GM19025 (cell line): Measurements from ENCODE around the gene LRRC15.

Experiments
- ATAC-seq: cut with Tn5 transposase; IDR thresholded peaks from one replicate; pipeline ENCODE4 v1.9.1; 2021; ENCODE audit warnings: mild to moderate bottlenecking, low read depth, moderate library complexity; ENCODE audit not compliant: unreplicated experiment

The LRRC15 gene

DNA sequence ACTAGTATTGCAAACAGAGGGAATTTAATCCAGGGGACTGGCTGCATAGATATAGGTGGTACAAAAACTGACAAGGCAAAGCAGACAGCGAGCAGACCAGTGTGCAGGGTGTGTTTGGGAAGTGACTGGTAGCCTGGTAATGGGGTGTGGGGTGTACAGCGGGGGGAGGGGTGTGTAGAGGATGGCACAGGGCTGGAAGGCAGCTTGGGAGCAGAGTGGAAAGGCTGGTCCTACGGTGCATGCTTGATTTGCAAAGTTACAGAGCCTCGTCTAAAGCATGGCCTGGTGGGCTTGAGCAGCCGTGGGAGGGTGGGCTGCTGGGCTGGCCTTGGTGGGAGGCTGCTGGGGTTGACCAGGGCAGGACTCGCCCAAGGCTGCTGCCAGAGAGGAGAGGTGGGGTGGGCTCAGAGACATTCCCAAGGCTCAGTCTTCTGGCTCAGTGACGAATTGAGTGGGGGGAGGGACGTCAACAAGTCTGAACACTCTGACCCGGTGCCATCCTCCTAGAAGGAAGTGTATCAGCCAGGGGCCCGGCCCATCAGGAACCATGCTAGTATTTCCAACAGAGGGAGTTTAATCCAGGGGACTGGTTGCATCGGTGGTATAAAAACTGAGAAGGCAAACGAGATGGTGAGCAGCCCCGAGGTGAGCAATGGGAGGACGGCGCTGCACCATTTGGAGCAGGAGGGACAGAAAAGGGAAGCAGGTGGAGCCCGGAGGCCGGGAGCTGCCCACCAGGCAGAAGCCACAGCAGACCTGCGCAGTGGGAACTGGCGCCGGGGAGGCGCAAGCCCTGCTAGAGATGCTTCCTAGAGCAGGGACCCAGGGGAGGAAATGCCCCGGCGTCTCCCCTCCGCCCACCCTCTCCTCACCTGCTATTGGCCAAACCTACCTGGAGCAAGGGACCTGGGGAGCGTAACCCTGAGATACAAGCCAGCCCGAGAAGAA, 47.6 kb downstream of the LRRC15 start:
- ATAC-seq: no peak

DNA sequence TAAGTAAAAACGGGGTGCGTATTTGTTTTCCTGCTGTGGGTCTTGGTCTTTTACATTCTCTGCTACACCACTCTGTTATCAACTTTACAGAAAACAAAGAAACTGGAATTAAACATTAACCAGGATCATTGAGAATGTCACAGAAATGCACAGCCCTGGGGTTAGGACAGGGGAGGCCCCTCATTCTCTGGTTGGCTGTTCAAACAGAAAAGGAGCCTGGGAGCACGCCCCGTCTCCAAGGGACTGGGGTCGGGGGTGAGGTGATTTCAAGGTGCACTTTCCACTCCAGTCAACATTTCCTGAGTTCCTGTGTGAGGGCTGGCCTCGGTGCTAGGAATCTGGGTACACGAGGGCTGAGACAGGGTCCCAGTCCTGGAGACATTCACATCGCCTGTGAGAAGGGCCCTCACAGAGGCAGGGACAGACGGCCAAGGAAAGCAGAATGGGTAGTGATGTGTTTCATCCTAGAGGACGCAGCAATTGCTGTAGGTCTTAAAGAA, 48.7 kb downstream of the LRRC15 start:
- no peak for ATAC-seq

DNA sequence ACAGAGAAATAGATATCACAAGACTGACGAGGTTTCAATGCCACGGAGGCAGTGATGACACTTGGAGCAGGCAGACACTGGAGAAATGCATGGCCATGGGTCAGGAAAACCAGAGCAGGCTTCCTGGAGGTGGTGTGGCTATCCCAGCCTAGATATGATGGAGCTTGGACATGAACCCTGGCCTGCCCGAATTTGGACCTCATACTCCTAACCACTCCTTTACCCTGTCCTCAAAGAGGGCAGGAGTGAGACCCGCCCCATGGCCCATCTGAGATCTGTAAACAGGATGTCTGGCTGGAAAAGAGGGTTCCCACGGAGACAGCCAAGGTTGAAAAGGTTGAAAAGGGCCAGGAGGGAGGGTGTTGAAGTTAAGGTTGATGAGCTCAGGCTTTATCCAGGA, 49.4 kb downstream of the LRRC15 start:
- no peak for ATAC-seq

DNA sequence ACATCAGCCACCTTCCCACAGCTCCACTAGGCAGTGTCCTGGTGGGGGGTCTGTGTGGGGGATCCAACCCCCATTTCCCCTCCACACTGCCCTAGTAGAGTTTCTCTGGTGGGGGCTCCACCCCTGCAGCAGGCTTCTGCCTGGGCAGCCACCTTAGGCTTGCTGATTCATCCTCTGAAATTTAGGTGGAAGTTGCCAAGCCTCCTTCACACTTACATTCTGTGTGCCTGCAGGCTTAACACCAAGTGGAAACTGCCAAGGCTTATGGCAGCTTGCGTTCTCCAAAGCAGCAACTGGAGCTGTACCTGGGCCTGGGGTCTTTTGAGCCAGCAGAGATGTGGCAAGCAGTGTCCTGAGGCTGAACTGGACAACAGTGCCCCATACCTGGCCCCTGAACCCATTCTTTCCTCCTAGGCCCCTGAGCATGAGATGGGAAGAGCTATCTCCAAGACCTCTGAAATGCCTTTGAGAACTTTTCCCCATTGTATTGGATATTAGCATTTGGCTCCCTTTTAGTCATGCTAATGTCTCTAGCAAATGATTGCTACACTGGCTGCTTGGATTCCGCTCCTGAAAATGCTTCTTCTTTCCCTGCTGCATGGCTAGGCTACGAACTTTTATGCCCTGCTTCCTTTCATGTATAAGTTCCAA, 50.9 kb downstream of the LRRC15 start:
- ATAC-seq: no peak

DNA sequence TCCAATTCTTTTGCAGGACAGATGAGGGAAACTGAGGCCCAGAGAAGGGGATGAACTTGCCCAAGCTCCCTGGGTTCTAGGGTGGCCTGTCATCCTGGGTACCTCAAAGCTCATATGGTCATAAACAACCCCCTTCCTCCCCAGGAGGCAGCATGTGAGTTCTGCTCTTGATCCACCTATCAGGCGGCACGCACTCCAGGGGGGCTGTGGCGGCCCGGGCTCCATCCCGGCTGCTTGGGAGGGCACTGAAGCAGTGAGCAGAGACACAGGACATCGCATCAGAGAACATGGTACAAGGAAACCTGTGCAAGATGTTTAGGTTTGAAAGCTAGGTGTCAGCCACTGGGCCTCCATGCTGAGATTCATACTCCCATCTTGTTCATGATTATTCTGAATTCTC, 52.6 kb downstream of the LRRC15 start:
- ATAC-seq: no peak

DNA sequence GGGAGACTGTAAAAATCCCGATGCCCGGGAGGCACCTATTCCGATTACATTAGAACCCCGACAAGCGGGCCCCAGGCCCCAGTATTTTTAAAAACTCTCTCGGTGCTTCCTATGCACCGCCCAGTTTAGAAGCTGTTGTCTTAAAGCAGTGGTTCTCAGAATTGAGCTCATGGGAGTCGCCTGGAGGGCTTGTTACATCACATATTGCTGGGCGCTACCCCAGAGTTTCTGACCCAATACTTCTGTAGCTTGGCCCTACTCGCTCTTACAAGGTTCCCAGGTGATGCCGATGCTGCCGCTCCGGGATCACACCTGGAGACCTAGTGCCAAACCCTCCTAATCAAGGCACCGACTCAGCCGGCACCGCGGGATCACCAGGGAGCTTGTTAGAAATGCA, 53.6 kb downstream of the LRRC15 start:
- ATAC-seq: peak; percentile 22

DNA sequence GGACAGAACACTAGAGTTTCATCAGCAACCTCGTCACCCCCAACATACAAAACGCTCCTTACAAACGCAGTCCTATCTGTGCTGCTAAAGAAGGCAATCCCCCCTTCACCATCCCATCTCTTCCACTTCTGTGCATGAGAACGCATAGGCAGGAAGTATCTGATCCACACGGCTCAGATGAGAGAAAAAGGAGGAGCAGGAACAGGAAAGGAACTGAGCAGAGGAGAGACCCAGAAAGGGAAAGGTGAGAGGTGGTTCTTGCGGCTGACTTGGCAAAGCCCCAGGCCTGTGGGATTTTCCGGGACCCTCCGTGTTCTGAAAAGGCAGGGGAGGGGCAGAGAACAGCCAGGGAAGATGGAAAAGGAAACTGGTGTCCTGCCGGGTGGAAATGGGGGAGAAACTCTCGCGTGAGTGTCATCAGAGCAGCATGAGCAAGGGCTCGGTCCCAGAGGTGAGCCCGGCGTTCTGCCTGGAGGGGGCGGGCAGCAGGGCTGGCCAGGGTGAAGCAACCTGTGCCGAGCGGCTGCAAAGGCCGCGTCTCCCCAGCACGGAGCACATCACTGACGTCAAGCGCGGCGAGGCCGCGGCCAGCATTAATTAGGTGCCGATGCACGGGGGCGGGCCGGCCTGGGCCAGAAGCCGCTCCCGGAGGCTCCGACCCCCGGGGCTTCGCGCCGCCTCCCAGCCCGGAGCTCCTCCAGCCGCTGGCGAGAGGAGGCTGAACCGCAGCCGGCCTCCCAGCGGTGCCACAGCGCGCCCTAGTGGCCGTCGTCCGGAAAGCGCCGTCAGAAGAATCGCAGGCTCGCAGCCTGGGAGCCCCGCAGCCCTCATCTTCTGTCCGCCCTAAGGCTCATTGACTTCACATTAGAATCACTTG, 54.2 kb downstream of the LRRC15 start:
- peak; percentile 88 for ATAC-seq

DNA sequence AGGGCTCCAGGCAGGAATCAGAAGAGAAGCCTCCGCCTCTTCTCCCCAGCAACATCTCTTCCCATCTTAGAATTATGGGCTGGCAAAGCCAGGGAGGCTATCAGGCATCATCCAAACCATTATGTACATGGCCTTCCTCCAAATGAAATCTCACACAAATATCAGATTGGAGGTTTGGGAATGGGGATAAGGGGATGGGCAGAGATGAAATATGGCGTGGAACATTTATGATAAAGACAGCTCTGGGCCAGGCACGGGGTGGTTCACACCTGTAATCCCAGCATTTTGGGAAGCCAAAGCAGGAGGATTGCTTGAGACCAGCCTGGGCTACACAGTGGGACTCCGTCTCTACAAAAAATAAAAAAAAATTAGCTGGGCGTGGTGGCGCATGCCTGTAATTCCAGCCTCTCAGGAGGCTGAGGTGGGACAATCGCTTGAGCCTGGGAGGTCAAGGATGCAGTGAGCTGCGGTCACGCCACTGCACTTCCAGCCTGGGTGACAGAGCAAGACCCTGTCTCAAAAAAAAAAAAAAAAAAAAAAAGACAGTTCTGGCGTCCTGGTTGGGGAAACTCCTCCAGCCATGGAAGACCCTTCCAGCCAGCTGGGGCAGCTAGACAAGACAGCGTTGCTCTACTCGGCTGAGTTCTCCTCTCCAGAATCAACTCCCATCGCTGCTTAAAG, 55.0 kb downstream of the LRRC15 start:
- ATAC-seq: no peak

DNA sequence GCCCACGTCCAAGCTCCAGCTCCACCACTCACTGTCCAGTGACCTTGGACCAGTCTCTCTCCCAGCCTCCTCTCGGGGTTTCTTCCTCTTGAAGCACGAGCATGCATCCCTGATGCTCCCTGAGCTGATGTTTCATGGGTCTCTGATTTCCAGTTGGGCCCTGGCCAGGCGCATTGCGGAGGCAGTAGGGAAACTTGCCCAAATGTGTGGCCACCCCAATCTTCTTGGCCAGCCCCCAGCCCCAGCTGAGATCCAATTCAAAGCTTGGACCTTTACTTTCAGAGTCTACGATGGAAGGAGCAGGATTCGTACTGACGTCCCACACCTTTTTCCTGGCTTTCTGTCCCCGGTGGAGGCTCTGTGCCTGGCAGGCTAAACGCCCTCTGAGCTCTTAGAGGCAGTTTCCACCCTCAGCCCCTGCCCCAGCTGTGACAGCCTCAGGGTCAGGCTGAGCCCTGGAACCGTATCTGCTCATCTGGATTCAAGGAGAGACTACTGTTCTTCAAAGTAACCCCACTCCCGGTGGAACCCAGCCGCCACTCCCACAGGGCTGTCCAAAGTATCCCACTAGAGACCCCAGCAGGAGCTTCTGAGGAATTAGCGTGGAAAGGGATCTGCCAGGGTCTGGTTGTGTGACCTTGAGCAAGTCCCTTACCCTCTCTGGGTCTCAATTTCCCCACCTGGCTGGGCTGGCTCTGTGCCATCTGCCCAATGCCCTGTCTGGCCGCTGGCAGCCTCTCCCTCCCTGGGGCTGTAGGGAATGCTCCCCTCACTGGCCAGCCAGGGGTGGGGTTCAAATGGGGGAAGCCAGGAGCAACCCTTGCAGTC, 55.8 kb downstream of the LRRC15 start:
- ATAC-seq: no peak

DNA sequence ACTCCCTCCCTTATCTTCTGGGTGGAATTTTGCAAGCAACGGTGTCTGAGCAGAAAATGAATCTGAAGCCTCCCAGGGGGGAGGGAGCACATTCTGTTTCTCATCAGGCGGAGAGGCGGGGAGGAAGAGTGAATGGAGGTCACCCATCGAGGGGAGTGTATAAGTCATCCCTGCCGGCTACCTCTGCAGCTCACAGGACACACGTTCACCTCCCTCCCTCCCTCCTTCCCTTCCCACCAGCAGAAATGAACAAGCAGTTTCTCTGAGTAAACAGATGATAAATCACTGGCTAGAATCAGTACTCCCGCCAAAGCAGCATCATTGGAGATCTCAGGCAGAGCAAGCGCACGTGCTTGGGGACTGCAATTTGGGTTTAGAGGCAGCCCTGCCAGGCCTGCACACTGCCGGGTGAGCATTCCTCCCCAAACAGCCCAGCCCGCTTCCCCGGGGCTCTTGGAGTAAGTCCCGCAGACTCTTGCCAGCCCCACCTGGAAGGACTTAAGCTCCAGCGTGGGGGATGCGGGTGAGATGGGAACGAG, 56.7 kb downstream of the LRRC15 start:
- ATAC-seq: no peak

DNA sequence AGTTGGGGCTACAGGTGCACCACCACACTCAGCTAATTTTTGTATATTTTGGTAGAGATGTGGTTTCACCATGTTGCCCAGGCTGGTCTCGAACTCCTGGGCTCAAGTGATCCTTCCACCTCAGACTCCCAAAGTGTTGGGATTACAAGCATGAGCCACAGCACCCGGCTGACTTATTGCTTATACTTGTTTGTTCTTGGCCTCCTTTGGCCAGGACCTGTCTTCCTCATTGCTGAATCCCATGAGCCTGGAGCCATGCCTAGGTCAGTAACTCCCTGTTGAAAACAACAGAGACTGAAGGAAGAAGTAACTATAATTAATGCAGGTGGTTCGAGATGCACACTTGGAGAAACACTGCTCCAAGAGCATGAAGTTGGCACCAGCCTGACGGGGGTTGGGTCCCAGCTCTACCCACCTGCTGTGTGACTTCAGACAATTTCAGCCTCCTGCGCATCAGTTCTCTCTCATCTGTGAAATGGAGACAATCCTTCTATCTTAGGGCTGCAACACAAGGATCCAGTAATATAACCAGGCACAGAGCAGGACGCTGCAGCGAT, 57.3 kb downstream of the LRRC15 start:
- no peak for ATAC-seq

DNA sequence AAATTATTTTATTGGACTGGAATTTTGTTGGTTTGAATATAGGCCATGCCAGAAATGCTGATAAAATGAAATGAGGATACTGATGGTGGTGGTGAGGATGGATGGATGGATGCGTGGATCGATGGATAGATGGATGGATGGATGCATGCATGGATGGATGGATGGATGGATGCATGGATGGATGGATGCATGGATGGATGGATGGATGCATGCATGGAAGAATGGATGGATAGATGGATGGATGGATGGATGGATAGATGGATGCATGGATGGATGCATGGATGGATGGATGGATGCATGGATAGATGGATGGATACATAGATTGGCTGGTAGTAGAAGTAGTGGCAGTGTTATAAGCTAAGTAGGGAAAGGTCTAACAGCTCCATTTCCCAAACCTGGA, 58.5 kb downstream of the LRRC15 start:
- ATAC-seq: no peak

DNA sequence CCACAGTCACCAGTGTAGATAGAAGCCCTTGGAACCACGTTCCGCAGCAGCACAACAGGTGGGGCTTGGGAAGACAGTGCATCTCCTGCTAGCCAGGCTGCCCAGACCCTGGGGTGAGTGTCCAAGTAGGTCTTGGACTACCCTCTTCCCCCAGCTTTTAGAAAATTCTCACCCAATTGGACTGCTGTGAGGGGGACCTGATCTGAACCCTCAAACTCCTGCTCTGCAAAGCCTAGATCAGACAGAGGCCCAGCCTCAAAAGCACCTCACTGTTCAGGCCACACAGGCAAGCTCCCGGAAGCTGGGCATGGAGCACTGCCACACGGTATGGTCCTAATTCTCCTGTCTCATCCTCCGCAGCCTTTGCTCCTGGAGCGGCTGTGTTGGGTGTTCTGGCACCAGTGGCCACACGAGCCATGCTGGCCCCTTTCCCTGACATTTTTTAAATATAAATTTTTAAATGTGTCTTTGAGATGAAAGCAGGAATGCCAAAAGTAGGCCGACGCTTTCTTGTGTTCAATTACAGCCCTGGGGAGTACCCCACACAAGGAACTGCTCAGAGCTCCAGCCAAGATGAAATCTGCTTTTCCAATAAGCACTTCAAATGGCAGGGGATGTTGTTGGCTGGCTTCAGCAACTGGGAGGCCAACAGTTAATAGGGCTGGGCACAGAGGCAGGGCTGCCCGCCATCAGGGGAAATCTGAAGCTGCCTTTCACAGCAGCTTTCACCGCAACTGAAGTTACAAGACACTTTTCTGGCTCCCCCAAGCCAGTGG, 59.3 kb downstream of the LRRC15 start:
- ATAC-seq: no peak

DNA sequence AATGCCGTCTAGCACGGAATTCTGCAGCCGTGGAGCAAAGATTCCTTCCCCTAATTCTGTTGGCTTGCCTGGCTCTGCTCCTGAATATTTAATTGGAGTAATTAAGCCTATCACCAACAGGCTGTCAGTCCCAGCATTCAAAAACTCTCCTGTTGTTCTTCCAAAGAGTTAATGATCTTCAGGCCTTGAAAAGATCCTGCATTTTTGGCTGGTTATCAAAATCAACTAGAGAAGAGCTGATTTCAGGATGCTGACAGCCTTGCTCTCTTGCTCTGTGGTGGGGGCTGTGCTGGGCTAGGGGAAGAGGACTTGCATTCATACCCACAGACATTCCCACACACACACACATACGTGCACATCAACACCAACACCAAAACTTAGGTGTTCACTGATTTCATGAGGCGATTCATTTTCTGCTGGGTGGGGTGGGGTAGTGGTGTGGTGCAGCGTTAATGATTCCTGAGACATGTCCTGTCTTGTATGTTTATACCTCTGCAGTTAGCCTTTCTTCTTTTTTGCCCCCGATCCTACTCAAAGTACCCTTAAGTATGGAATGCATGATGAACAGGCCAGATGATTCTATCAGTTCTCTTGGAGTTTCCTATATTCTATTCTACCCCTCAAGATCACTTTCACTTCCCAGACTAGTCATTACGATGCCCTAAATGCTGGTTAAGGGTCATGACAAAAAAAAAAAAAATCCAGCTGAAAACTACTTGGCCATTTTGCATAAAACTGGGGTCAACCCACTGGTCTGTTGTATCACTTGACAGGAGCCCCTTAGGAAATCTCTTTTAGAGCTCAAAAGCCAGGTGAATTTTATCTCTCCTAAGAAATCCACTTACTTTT, 60.7 kb downstream of the LRRC15 start:
- no peak for ATAC-seq

DNA sequence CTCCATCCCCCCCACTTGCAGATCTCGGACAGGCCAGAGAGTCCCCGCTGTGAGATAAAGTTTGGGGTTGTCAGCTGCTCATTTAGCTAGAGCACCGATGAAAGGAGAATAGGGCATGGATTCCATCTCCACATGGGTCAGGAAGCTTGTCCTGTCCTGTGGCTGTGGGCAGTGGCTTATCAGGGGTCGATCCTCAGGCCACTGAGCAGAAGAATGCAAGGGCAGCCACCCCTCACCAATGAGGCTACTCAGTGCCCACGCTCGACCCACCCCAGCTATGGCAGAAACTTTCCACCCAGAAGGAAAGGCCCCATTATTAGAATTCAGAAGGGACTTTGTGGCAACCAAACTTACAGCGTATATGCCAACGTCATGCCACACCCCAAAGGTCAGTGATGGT, 61.7 kb downstream of the LRRC15 start:
- ATAC-seq: no peak

DNA sequence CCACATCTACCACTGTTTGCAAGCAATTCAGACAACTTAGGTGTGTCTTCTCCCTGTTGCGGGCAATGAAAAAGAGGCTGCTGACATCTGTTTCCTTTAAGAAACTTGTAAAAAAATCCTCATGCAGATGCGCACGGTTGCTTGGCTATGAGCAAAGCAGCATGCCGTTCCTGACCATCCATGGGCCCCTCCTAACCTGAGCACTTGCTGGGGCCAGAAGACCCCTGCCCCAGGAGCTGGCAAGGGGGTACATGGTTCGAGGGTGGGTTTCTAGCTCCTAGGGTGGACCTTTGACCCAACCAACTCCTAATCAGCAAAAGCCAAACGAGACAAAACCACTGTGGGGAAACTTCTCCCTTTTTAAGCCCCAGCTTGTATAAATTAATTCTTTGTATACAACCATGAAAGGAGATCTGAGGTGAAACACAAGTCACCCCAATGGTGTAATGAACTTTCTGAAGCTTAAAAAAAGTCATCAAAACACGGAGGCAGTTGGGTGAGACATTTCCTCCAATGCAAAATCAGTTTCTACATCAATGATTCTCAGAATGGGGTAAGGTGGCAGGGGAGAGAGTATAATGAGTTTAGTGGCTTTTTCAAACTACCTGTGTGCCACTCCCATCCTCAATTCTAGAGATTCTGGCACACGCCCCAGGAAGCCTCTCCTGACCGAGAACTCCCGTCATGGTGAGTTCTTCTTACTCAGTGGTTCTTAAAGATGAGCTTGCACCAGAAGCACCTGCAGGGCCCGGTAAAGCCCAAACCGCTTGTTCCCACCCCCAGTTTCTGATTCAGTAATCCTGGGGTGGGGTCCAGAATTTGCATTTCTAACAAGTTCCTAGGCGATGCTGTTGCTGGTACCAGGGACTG, 62.5 kb downstream of the LRRC15 start:
- peak; percentile 44 for ATAC-seq
